Sigmoid colon (tissue), 7 donors: ENCODE data around the gene NUP188. TPM values are rescaled to one million over a fixed set of nuclear protein-coding genes. Genes with fewer than 3 reads are reported as not detected.

Experiments used
- DNase-seq: peaks from one replicate; pipeline ENCODE4 v3.0.0-alpha.2; 2019
- H3K27ac ChIP-seq, 4 donors: fragments of 200-600 bp; sonication (generic); one replicate each; pipeline ENCODE4 v1.5.1; 2016 to 2019; ENCODE audit warnings: mild to moderate bottlenecking in 1 of 4
- H3K27me3 ChIP-seq, 3 donors: fragments of 200-600 bp; sonication (generic); one replicate each; pipeline ENCODE4 v1.5.1; 2019; ENCODE audit warnings: mild to moderate bottlenecking in 1 of 3
- H3K36me3 ChIP-seq, 4 donors: fragments of 200-600 bp; sonication (generic); one replicate each; pipeline ENCODE4 v1.5.1; 2016 to 2019
- H3K4me1 ChIP-seq, 4 donors: fragments of 200-600 bp; sonication (generic); one replicate each; pipeline ENCODE4 v1.5.1; 2017 to 2019
- H3K4me3 ChIP-seq, 4 donors: fragments of 200-600 bp; sonication (generic); one replicate each; pipeline ENCODE4 v1.5.1; 2017 to 2019; ENCODE audit warnings: mild to moderate bottlenecking in 2 of 4, moderate library complexity in 1 of 4
- H3K9me3 ChIP-seq, 4 donors: fragments of 200-600 bp in 3 of 4; sonication (generic) in 3 of 4; one replicate each; pipeline versions ENCODE4 v1.5.1 to v1.6.1; 2013 to 2019
- EP300 ChIP-seq, 4 donors: sonication (generic); formaldehyde crosslinking; IDR thresholded peaks; one replicate each; pipeline ENCODE4 v1.6.1; 2017; ENCODE audit warnings: antibody characterized with exemption in 4 of 4
- POLR2A ChIP-seq, 2 donors: fragments of 450-650 bp; IDR thresholded peaks; one replicate each; pipeline ENCODE4 v1.6.1; 2016; ENCODE audit warnings: antibody characterized with exemption in 2 of 2, mild to moderate bottlenecking in 2 of 2, moderate library complexity in 2 of 2
- POLR2AphosphoS5 ChIP-seq, 4 donors: sonication (generic); formaldehyde crosslinking; IDR thresholded peaks; one replicate each; pipeline ENCODE4 v1.6.1; 2017; ENCODE audit warnings: antibody characterized with exemption in 4 of 4
- WGBS, 2 donors: extraction: QIAGEN DNeasy Blood & Tissue Kit; methylation state at CpG; one replicate each; pipeline ENCODE4 v1.1.7; 2013; 5-methylcytosine and 5-hydroxymethylcytosine counted together
- intact Hi-C: fragments of 100-400 bp; cut with DNase I; formaldehyde crosslinking; loops from one replicate; pipeline ENCODE4 v1.15.1; 2023
- polyA plus RNA-seq, 3 donors: library from polyadenylated mRNA; stranded (reverse); fragments of 200-250 nt; gene quantifications; one replicate each; pipeline ENCODE4 v1.2.3, GENCODE V29; 2013
- total RNA-seq, 4 donors: library from RNA; depleted of rRNA; stranded (reverse); fragments of >200 nt; gene quantifications; one replicate each; pipeline ENCODE4 v1.1.0, GENCODE V29; 2016
- TF ChIP-seq, protein P1 (sequence below), 4 experiments: fragments of 450-650 bp in 3 of 4; fragments of 200-600 bp in 1 of 4; IDR thresholded peaks; one replicate each; pipeline ENCODE4 v1.5.1; 2016 to 2019; ENCODE audit warnings: antibody characterized with exemption in 4 of 4, mild to moderate bottlenecking in 3 of 4, moderate library complexity in 2 of 4
- donor health status: healthy with polysubstance abuse.
- donor health status: Bipolar disorder and iron deficiency.
- donor health status: healthy.

Gene NUP188
- total and polyA plus RNA-seq, 7 donors, result 3.7 to 28.8 (median 21.3) TPM

DNA sequence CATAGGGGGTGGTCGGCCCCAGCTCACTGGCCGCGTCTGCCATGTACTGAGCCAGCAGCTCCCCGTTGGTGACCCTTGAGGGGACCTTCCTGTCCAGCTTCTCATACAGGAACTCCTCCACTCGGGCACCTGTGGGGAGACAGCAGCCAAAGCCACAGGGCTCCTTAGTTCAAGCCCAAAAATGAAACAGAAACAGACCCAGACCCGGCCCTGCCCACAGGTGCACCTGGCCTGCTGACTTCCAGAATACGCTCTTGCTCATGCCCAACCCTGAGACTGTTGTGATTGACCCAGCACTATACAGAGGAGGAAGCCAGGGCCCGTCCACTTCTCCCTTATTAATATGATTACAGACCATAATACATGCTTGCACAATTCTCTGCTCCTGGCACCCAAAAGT lies 73.6 kb downstream of the NUP188 start:
- peaks cover 0 to 15% (median 0%) of the 10 kb centered on the region in 4 donors for H3K36me3 ChIP-seq
- H3K4me1 ChIP-seq, result peaks cover 0 to 20% (median 17%) of the 10 kb centered on the region in 4 donors
- 46 to 66% methylated on average over 8 of the region's 8 CpGs for WGBS, 2 donors

DNA sequence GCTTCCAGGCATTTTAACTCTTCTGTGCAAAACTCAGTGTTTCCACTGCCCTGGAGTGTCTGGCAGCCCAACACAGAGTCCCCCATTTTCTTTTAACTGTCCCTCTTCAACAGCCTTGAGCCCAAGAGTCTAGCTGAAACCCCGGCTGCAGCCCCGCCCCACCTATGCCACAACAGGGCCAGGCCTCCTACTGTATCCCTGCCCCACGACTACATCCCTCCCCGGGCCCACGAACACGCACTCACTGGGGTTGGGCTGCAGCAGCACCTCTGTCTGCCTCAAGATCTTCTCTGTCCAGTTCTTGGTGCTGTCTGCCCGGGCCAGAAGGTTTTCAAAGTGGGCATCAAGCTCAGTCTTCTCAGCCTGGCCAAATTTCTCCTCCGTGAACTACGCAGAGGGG lies 74.5 kb downstream of the NUP188 start:
- Histone ChIP-seq H3K9me3 (no peaks in the 10 kb centered on the region), H3K27ac (peak overlapping the region in 2 of 4 donors; percentile 8 to 71), H3K27me3 (no peaks in the 10 kb centered on the region), H3K4me1 (peaks cover 0 to 30% (median 27%) of the 10 kb centered on the region in 4 donors), H3K4me3 (no peak overlapping the region), H3K36me3 (peaks cover 0 to 15% (median 0%) of the 10 kb centered on the region in 4 donors)
- intact Hi-C loops, result no loop called here
- WGBS, 2 donors, result 88 to 90% methylated on average over 9 of the region's 9 CpGs
- DNase-seq, result no peak
- TF ChIP-seq POLR2A (IDR thresholded peaks at IDR 0.05) (no peak), POLR2AphosphoS5 (IDR thresholded peaks at IDR 0.05) (no peak), EP300 (IDR thresholded peaks at IDR 0.05) (no peak)
- TF ChIP-seq, protein P1, sequence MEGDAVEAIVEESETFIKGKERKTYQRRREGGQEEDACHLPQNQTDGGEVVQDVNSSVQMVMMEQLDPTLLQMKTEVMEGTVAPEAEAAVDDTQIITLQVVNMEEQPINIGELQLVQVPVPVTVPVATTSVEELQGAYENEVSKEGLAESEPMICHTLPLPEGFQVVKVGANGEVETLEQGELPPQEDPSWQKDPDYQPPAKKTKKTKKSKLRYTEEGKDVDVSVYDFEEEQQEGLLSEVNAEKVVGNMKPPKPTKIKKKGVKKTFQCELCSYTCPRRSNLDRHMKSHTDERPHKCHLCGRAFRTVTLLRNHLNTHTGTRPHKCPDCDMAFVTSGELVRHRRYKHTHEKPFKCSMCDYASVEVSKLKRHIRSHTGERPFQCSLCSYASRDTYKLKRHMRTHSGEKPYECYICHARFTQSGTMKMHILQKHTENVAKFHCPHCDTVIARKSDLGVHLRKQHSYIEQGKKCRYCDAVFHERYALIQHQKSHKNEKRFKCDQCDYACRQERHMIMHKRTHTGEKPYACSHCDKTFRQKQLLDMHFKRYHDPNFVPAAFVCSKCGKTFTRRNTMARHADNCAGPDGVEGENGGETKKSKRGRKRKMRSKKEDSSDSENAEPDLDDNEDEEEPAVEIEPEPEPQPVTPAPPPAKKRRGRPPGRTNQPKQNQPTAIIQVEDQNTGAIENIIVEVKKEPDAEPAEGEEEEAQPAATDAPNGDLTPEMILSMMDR (IDR thresholded peaks at IDR 0.05), result no peak

More for the DNA sequence above, 73.6 kb downstream of the NUP188 start:
- TF ChIP-seq, protein P1 (IDR thresholded peaks at IDR 0.05), result no peak
- TF ChIP-seq POLR2AphosphoS5 (IDR thresholded peaks at IDR 0.05), result no peak
- no peak for TF ChIP-seq POLR2A (IDR thresholded peaks at IDR 0.05)
- no peak for TF ChIP-seq EP300 (IDR thresholded peaks at IDR 0.05)
- no peak overlapping the region for H3K27ac ChIP-seq
- H3K27me3 ChIP-seq, result no peaks in the 10 kb centered on the region
- no peaks in the 10 kb centered on the region for H3K9me3 ChIP-seq
- DNase-seq, result no peak
- intact Hi-C loops, result no loop called here
- no peak overlapping the region for H3K4me3 ChIP-seq

DNA sequence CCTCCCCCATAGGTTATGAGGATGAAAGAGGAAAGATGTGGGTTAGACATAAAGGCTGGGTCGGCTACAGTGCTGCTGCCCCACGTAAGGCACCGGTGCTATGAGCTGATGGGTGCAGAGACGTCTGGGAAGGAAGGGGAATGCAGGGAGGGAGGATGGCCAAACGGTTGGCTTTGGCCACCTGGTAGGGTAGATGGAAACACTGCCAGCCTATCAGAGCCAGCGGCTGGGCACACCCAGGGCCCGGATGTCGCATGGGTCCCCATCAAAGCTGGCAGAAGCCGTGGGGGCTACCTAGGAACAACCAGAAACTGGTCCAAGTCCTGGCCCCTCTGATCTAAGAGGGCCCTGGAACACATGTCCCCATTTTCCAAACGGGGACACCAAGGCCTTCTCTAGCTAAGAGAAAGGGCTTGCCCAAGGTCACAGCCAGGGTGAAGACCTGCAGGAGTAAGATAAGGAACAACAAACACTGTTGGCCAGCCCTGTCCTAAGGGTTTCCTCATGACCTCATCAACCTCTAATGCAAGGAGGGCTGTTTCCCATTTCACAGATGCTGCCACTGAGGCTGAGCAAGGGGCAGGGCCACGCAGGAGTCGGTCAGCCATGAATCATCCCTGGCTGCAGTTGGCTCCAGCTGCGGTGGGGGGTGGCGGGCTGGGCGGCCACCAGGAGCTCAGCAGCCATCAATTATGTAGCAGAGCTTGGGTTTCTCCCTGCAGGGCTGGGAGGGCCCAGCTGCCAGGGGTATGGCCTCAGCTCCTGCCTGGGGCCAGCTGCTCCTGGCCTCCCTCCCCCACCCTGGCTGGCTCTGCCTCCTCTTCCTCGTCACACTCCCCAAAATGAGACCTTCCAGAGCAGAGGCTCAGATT lies 75.8 kb downstream of the NUP188 start:
- Histone ChIP-seq H3K4me3 (no peak overlapping the region), H3K36me3 (peaks cover 0 to 7% (median 0%) of the 10 kb centered on the region in 4 donors), H3K9me3 (no peaks in the 10 kb centered on the region), H3K27ac (peak overlapping the region; percentile 49 to 71 (median 55)), H3K27me3 (no peaks in the 10 kb centered on the region), H3K4me1 (peaks cover 0 to 37% (median 34%) of the 10 kb centered on the region in 4 donors)
- intact Hi-C loops, result no loop called here
- DNase-seq, result peak; percentile 78
- WGBS, 2 donors, result 80% methylated on average over 16 of the region's 16 CpGs
- TF ChIP-seq POLR2AphosphoS5 (IDR thresholded peaks at IDR 0.05) (peak in 1 of 4 donors; percentile 20), POLR2A (IDR thresholded peaks at IDR 0.05) (no peak)

DNA sequence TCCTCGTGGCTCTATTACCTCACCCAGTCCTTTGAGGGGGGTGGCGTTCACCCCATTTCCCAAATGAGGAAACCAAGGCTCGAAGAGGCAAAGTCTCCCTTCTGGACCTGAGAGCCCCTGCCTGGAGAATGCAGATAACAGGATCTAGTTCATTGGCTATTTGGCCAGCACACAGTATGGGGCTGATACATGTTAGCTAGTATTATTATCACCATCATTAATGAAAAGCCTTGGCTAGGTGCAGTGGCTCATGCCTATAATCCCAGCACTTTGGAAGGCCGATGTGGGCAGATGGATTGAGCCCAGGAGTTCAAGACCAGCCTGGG lies 76.4 kb downstream of the NUP188 start:
- Histone ChIP-seq H3K4me1 (peaks cover 0 to 42% (median 36%) of the 10 kb centered on the region in 4 donors), H3K36me3 (peaks cover 0 to under 1% (median 0%) of the 10 kb centered on the region in 4 donors), H3K27ac (peak overlapping the region; percentile 49 to 71 (median 55)), H3K27me3 (no peaks in the 10 kb centered on the region), H3K9me3 (no peaks in the 10 kb centered on the region), H3K4me3 (no peak overlapping the region)
- intact Hi-C loops, result no loop called here
- TF ChIP-seq POLR2AphosphoS5 (IDR thresholded peaks at IDR 0.05), result peak in 1 of 4 donors; percentile 56
- TF ChIP-seq, protein P1 (IDR thresholded peaks at IDR 0.05), result no peak
- no peak for DNase-seq
- WGBS, 2 donors, result 76 to 82% methylated on average over 4 of the region's 4 CpGs

DNA sequence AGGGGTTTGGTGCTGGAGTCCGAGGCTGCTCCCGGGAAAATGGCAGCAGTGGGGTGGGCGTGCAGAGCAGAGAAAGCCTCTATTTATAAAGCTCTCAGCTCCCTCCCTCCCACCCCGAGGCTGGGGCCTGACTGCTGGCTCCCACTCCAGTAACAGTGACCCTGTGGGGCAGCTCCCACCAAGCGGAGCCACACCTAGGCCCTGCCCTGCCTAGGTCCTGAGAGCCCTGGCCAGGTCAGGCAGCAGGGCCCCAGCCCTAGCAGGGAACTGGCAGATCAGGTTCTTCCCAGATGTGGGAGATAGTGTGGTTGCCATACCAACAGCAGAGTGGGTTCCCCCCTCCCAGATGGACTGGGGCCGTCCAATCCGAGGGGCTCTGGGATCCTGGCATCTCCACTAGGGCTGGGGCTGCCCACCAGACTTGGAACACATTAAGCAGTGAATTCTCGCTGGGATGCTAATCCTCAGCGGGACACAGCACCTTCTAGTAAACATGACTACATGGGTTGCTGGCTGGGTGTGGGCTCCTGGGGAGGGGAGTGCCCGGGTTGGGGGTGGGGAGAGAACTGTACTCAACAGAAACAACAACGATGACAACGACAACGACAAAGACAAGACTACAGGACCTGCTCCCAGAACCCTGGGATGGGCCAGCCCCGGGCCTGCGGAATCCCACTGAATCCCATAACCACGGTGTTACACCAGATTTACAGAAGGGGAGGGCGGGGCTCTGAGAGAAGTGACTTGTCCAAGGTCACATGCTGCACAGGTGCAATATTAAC lies 79.1 kb downstream of the NUP188 start:
- intact Hi-C loops, result loop anchor here (5.0 kb wide), 1 partner anchor 144 kb away; the partner anchor contains the start of genes KYAT1 and LRRC8A
- H3K9me3 ChIP-seq, result no peaks in the 10 kb centered on the region
- H3K36me3 ChIP-seq, result no peaks in the 10 kb centered on the region
- no peaks in the 10 kb centered on the region for H3K27me3 ChIP-seq
- TF ChIP-seq POLR2AphosphoS5 (IDR thresholded peaks at IDR 0.05), result no peak
- no peak for TF ChIP-seq POLR2A (IDR thresholded peaks at IDR 0.05)
- TF ChIP-seq EP300 (IDR thresholded peaks at IDR 0.05), result no peak
- TF ChIP-seq, protein P1 (IDR thresholded peaks at IDR 0.05), result no peak
- H3K27ac ChIP-seq, result peak overlapping the region; percentile 53 to 85 (median 84)
- H3K4me1 ChIP-seq, result peaks cover 0 to 44% (median 37%) of the 10 kb centered on the region in 4 donors
- DNase-seq, result no peak
- WGBS, 2 donors, result 20 to 66% methylated on average over 17 of the region's 17 CpGs
- H3K4me3 ChIP-seq, result peak overlapping the region in 3 of 4 donors; percentile 95 to 96 (median 95)
